IPS-20b (cell line): ENCODE measurements around the gene ZBTB44.
"Not testable (repeated sequence)": the region's sequence is repeated elsewhere in the genome, so short reads cannot be mapped to it uniquely, and the experiment has no call there.

Experiments used
- H3K27ac ChIP-seq: one replicate; pipeline ENCODE4 v1.5.1; 2013; ENCODE audit warnings: low read length
- H3K27me3 ChIP-seq: 2 replicates; pipeline ENCODE4 v1.6.1; 2013; ENCODE audit warnings: mild to moderate bottlenecking, low read length, inconsistent platforms; ENCODE audit not compliant: insufficient read depth
- H3K36me3 ChIP-seq: 2 replicates; pipeline ENCODE4 v1.6.1; 2013; ENCODE audit warnings: low read depth, mild to moderate bottlenecking, inconsistent platforms, low read length, moderate library complexity; ENCODE audit not compliant: insufficient read depth
- H3K4me1 ChIP-seq: 2 replicates; pipeline ENCODE4 v1.6.1; 2013; ENCODE audit warnings: mild to moderate bottlenecking, control low read depth, inconsistent platforms, low read length, moderate library complexity; ENCODE audit not compliant: insufficient read depth
- H3K4me3 ChIP-seq: 2 replicates; pipeline ENCODE4 v1.5.1; 2013; ENCODE audit warnings: mild to moderate bottlenecking, low read length, inconsistent platforms
- H3K9ac ChIP-seq: 2 replicates; pipeline ENCODE4 v1.6.1; 2013; ENCODE audit warnings: low read depth, mild to moderate bottlenecking, inconsistent platforms, low read length, moderate library complexity
- H3K9me3 ChIP-seq: 2 replicates; pipeline ENCODE4 v1.6.1; 2013; ENCODE audit warnings: mild to moderate bottlenecking, low read depth, low read length, inconsistent platforms; ENCODE audit not compliant: insufficient read depth

ZBTB44 gene

DNA sequence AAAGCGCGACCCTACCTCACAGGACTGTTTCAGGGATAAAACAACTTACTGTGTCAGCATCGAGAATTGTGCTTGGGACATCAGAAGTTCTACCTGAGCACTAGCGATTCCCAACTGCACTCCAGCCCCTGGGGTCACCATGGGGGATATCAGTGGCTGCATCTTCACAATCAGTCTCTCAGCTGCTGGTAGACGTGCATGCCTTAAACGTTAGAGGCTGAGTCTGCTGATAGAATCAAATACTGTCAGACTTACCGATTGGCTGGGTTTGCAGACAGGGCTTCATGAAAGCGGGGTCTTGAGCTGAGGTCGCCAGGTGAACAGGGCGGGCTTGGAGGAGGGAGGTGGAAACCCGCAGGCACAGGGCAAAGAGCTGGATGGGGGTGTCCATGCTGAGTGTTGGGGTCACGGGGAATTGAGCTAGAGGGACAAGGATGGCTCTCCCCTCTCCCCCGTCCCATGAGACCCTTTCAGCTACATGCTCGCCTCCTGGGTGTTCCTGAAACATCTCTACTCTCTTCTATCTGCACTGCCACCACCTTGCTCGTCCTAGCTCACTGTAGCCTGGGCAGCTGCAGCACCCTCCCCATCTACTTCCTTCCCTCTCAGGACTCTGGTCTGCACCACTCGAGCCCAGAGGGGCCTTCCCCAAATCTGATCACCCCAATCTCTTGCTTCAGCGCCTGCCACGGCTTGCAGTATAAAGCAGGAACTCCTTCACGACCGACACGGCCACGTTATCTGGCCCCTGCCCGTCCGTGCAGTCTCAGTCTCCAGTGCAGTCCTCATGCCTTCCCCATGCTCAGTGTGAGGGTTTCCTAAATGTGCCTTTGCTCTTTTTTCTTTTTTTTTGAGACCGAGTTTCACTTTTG lies 111.7 kb downstream of the ZBTB44 start:
- Histone ChIP-seq H3K9ac (no peak overlapping the region), H3K4me1 (no peaks in the 10 kb centered on the region), H3K27ac (no peak overlapping the region), H3K27me3 (no peaks in the 10 kb centered on the region), H3K36me3 (no peaks in the 10 kb centered on the region), H3K9me3 (no peaks in the 10 kb centered on the region), H3K4me3 (no peak overlapping the region)

DNA sequence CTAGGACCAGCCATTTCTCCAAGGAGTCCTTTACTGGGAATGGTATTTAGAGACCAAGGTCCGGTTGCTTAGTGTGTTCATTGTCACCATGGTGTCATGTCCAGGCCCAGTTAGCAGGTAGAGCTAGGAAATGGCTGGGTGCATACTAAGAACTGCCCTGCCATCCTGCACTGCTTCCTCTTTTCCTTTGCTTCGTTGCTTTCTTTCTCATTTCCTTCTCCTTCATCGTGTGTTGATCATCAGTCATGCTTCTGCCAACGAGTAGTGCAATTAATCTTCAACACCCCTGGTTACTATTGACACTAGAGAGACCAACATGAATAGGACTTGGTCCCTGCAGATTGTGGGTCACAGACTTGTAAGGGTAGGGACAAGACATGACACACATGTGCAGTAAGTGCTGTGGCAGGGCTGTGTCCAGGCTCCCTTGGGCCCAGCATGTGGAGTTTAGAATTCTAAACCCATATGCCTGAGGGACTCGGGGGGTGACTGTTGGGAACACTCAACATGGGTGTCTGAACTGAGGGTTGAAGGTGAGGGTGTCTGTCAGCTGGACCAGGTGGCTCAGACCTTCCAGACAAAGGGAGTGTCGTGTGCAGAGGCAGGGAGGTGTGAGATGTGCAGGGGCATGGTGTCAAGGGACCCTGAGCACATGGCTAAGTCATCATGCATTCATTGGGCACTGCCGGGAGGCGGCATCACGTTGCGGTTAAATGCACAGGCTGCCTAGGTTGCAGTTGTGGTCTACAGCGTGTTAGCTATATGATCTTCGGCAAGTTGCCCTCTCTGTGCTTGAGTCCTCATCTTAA lies 112.5 kb downstream of the ZBTB44 start:
- Histone ChIP-seq H3K9ac (no peak overlapping the region), H3K9me3 (no peaks in the 10 kb centered on the region), H3K4me1 (no peaks in the 10 kb centered on the region), H3K27me3 (no peaks in the 10 kb centered on the region), H3K27ac (no peak overlapping the region), H3K36me3 (peaks cover under 1% of the 10 kb centered on the region; the same call in 1 of the 2 replicates), H3K4me3 (no peak overlapping the region)

DNA sequence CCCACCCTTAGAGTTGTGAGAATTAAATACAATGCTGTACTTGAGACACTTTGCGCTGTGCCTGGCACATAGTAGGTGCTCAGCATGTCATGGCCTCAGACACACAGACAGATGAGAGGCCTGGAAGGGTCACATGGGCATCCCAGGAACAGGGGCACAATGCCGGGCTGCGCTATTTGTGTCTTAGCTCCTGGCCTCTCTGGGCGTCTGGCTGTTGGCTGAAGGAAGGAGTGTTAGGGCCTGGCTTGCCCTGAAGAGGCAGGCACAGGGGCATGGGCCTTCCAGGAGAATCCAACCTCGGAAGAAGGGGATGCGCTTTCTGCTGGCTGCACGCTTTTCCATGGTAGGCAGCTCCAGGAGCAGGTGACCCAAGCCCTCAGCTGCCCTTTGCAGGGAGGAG lies 113.7 kb downstream of the ZBTB44 start:
- H3K4me1 ChIP-seq: no peaks in the 10 kb centered on the region
- no peaks in the 10 kb centered on the region for H3K27me3 ChIP-seq
- no peak overlapping the region for H3K9ac ChIP-seq
- no peak overlapping the region for H3K27ac ChIP-seq
- no peaks in the 10 kb centered on the region for H3K9me3 ChIP-seq
- H3K4me3 ChIP-seq: no peak overlapping the region
- peaks cover 4% of the 10 kb centered on the region; the same call in 1 of the 2 replicates for H3K36me3 ChIP-seq

DNA sequence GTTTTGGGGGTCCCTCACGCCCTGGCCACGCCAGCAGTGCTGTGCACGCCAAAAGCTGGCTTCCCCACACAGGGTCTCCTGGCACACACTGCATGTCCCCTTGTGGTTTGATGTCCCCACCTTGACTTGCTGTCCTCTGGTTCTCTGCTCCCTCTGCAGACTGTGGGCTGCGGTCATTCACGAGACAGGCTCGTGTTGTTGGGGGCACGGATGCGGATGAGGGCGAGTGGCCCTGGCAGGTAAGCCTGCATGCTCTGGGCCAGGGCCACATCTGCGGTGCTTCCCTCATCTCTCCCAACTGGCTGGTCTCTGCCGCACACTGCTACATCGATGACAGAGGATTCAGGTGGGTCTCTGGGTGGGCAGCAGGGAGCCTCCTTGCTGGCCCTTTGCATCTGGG lies 114.9 kb downstream of the ZBTB44 start:
- Histone ChIP-seq H3K9ac (no peak overlapping the region), H3K9me3 (no peaks in the 10 kb centered on the region), H3K27ac (no peak overlapping the region), H3K4me1 (no peaks in the 10 kb centered on the region), H3K4me3 (no peak overlapping the region), H3K36me3 (peaks cover 4% of the 10 kb centered on the region; the same call in 1 of the 2 replicates), H3K27me3 (no peaks in the 10 kb centered on the region)

DNA sequence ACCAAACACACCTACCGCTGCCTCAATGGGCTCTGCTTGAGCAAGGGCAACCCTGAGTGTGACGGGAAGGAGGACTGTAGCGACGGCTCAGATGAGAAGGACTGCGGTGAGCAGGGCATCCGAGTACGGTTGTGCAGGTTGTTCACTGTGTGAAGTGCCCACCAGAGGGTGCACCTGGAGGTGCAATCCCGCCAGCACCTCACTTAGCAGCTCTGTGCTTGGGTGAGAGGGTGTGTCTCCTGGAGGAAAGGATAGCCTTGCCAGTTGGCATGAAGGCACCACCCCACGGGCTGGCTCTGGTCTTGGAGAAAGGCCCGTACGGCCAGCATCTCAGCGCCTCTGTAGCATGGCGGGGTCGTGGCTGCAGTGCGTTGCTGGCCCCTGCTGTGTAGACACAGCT lies 115.8 kb downstream of the ZBTB44 start:
- Histone ChIP-seq H3K9me3 (no peaks in the 10 kb centered on the region), H3K4me1 (no peaks in the 10 kb centered on the region), H3K27ac (no peak overlapping the region), H3K9ac (no peak overlapping the region), H3K27me3 (no peaks in the 10 kb centered on the region), H3K4me3 (no peak overlapping the region), H3K36me3 (peaks cover 4% of the 10 kb centered on the region; the same call in 1 of the 2 replicates)

DNA sequence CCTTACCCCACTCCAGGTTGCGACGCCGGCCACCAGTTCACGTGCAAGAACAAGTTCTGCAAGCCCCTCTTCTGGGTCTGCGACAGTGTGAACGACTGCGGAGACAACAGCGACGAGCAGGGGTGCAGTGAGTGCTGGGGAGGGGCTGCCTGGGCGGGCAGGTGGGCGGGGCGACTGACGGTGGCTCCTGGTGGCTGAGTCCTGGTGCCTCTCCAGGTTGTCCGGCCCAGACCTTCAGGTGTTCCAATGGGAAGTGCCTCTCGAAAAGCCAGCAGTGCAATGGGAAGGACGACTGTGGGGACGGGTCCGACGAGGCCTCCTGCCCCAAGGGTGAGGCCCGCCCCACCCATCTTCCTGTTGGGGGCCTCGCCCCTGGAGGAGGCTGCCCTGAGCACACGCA lies 116.4 kb downstream of the ZBTB44 start:
- no peak overlapping the region for H3K9ac ChIP-seq
- H3K36me3 ChIP-seq: peaks cover 4% of the 10 kb centered on the region; the same call in 1 of the 2 replicates
- H3K9me3 ChIP-seq: no peaks in the 10 kb centered on the region
- no peak overlapping the region for H3K4me3 ChIP-seq
- no peak overlapping the region for H3K27ac ChIP-seq
- H3K4me1 ChIP-seq: no peaks in the 10 kb centered on the region
- no peaks in the 10 kb centered on the region for H3K27me3 ChIP-seq

DNA sequence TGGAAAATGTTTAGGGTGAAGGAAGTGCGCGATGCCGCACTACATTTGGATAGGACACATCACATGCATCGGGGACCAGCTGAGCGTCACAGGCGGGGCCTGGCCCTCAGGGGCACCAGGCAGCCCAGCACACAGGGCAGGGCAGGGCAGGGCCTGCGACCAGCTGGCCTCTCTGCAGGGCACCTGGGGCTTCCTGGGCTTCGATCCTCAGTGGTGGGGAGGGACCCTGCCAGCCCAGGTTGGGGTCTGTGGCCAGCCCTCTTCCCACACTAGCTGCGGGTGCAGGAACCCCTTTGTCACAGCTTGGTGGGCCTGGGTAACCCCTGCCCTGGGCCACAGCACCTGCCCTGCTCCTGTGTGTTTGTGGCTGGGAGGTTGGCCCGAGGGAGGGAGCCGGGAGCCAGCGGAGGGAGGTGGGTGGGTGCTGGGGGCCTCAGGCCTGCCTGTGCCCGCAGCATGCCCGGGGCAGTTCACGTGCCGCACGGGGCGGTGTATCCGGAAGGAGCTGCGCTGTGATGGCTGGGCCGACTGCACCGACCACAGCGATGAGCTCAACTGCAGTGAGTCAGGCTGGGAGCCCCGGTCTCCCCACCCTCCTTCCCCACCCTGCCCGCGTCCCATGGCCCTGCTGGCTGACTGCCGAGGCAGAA lies 117.2 kb downstream of the ZBTB44 start:
- Histone ChIP-seq H3K9me3 (no peaks in the 10 kb centered on the region), H3K27me3 (no peaks in the 10 kb centered on the region), H3K9ac (no peak overlapping the region), H3K4me3 (no peak overlapping the region), H3K27ac (no peak overlapping the region), H3K4me1 (no peaks in the 10 kb centered on the region), H3K36me3 (peaks cover 4% of the 10 kb centered on the region; the same call in 1 of the 2 replicates)

DNA sequence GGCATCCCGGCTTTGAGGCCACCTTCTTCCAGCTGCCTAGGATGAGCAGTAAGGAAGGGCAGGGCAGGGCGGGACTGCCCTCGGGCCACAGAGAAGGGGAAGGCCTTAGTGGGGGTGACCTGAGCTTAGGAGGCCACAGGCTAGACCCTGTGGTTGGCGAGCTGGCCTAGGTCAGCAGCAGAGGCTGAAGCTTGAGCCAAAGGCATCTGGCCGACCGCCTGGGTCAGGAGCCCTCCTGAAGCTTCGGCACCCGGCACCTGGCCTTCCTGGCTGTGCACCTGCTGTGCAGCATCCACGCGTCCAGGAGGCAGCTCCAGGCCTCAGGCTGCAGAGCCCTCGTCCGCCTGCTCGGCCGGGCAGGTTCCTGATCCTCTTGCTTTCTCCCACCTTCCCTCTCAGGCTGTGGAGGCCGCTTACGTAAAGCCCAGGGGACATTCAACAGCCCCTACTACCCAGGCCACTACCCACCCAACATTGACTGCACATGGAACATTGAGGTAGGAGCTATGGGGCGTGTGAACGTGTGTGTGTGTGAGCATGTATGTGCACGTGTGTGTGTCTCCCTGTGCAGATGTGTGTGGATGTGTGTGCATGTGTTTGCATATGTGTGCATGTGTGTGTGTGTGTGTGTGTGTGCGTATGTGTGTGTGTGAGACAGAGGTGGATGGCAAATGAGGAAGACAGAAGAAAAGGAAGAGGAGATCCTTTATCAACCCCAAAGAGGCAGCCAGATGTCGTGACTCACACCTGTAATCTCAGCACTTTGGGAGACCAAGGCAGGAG lies 120.3 kb downstream of the ZBTB44 start:
- H3K27ac ChIP-seq: no peak overlapping the region
- H3K9me3 ChIP-seq: no peaks in the 10 kb centered on the region
- H3K27me3 ChIP-seq: no peaks in the 10 kb centered on the region
- no peak overlapping the region for H3K9ac ChIP-seq
- no peak overlapping the region for H3K4me3 ChIP-seq
- peaks cover 4% of the 10 kb centered on the region; the same call in 1 of the 2 replicates for H3K36me3 ChIP-seq
- no peaks in the 10 kb centered on the region for H3K4me1 ChIP-seq

DNA sequence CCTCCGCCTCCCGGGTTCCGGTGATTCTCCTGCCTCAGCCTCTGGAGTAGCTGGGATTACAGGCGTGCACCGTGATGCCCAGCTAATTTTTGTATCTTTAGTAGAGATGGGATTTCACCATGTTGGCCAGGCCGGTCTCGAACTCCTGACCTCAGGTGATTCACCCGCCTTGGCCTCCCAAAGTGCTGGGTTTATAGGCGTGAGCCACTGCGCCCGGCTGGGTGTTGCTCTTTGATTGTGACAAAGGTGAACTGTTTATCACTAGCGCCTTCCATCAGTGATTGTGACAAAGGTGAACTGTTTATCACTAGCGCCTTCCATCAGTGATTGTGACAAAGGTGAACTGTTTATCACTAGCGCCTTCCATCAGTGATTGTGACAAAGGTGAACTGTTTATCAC lies 121.2 kb downstream of the ZBTB44 start:
- not testable (repeated sequence) for H3K4me1 ChIP-seq, H3K9ac ChIP-seq, H3K36me3 ChIP-seq, H3K27ac ChIP-seq, H3K9me3 ChIP-seq, H3K4me3 ChIP-seq, H3K27me3 ChIP-seq

DNA sequence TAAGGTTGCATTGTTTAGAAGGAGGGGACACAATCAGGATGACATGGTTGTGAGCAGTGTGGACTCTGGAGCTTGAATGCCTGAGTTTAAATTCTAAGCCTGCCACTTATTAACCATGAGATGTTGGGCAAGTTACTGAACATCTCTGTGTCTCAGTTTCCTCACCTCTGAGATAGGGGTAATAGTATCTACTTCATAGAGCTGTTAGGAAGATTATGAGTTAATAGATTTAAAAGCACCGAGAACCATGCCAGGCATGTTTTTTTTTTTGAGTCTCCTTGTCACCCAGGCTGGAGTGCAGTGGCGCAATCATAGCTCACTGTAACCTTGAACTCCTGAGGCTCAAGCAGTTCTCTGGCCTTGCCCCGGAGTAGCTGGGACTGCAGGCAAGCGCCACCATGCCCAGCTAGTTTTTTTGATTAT lies 121.9 kb downstream of the ZBTB44 start:
- Histone ChIP-seq H3K9ac (no peak overlapping the region), H3K4me1 (no peaks in the 10 kb centered on the region), H3K9me3 (no peaks in the 10 kb centered on the region), H3K36me3 (peaks cover 4% of the 10 kb centered on the region; the same call in 1 of the 2 replicates), H3K27ac (no peak overlapping the region), H3K27me3 (no peaks in the 10 kb centered on the region), H3K4me3 (no peak overlapping the region)

DNA sequence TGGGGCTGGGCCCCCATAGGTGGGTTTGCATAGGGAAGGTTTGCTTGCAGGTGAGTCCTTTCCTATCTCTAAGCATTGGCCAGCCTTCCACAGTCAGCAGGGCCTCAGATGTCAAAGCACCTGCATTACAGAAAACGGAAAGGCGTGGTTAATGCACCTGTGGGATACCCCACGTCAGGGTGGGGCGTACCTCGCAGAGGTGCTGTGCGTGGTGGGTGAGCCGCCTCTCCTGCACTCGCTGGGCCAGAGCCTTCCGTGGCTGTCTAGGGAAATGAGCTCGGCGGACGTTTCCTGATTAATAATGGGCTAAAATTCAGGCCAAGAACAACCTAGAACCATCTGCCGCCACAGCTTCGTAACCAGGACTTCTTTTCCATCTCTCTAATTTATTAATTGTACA lies 122.8 kb downstream of the ZBTB44 start:
- Histone ChIP-seq H3K27me3 (no peaks in the 10 kb centered on the region), H3K4me3 (no peak overlapping the region), H3K9ac (no peak overlapping the region), H3K27ac (no peak overlapping the region), H3K9me3 (no peaks in the 10 kb centered on the region), H3K4me1 (no peaks in the 10 kb centered on the region), H3K36me3 (peaks cover under 1% of the 10 kb centered on the region; the same call in 1 of the 2 replicates)
